ENCODE results near the gene CBX4. TPM values are rescaled to one million over a fixed set of nuclear protein-coding genes. Genes with fewer than 3 reads are reported as not detected.

CBX4 gene
- total and polyA plus RNA-seq, 10 of the 15 experiments (the other 5 are each of a cell fraction or from before 2014, with no cell fraction given), result 0.69 to 24.6 (median 4.2) TPM

- TF ChIP-seq RCOR1 (conservative IDR thresholded peaks at IDR 0.05; ENCODE audit: low read depth, low read length) (no peak), SIN3A (IDR thresholded peaks at IDR 0.05; ENCODE audit: low read depth, low read length) (peak; percentile 34; the same call in 1 of the 2 replicates), ZNF592 (IDR thresholded peaks at IDR 0.05) (no peak), GATAD2B (conservative IDR thresholded peaks at IDR 0.05; ENCODE audit: low read depth) (peak; percentile 11; the same call in 1 of the 2 replicates), CREM (IDR thresholded peaks at IDR 0.05; ENCODE audit: low read depth) (peak; percentile 86), FOS (IDR thresholded peaks at IDR 0.05; ENCODE audit: borderline replicate concordance, extremely low read depth, insufficient read length) (peak; percentile 43), FOXK2 (IDR thresholded peaks at IDR 0.05) (no peak; the same call in 1 of the 2 replicates), ESRRA (IDR thresholded peaks at IDR 0.05; ENCODE audit: low read length) (no peak), ZNF24 (IDR thresholded peaks at IDR 0.05) (no peak), ATF7 (IDR thresholded peaks at IDR 0.05; ENCODE audit: low read depth) (peak; percentile 85), MLLT1 (IDR thresholded peaks at IDR 0.05) (no peak), PBX3 (IDR thresholded peaks at IDR 0.05; ENCODE audit: insufficient replicate concordance, low read depth, low read length) (peak; percentile 93), BRCA1 (IDR thresholded peaks at IDR 0.05; ENCODE audit: low read depth, low read length) (no peak)
- TF ChIP-seq, protein P1, sequence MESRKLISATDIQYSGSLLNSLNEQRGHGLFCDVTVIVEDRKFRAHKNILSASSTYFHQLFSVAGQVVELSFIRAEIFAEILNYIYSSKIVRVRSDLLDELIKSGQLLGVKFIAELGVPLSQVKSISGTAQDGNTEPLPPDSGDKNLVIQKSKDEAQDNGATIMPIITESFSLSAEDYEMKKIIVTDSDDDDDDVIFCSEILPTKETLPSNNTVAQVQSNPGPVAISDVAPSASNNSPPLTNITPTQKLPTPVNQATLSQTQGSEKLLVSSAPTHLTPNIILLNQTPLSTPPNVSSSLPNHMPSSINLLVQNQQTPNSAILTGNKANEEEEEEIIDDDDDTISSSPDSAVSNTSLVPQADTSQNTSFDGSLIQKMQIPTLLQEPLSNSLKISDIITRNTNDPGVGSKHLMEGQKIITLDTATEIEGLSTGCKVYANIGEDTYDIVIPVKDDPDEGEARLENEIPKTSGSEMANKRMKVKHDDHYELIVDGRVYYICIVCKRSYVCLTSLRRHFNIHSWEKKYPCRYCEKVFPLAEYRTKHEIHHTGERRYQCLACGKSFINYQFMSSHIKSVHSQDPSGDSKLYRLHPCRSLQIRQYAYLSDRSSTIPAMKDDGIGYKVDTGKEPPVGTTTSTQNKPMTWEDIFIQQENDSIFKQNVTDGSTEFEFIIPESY (IDR thresholded peaks at IDR 0.05), result no peak
- TF ChIP-seq, protein P2, sequence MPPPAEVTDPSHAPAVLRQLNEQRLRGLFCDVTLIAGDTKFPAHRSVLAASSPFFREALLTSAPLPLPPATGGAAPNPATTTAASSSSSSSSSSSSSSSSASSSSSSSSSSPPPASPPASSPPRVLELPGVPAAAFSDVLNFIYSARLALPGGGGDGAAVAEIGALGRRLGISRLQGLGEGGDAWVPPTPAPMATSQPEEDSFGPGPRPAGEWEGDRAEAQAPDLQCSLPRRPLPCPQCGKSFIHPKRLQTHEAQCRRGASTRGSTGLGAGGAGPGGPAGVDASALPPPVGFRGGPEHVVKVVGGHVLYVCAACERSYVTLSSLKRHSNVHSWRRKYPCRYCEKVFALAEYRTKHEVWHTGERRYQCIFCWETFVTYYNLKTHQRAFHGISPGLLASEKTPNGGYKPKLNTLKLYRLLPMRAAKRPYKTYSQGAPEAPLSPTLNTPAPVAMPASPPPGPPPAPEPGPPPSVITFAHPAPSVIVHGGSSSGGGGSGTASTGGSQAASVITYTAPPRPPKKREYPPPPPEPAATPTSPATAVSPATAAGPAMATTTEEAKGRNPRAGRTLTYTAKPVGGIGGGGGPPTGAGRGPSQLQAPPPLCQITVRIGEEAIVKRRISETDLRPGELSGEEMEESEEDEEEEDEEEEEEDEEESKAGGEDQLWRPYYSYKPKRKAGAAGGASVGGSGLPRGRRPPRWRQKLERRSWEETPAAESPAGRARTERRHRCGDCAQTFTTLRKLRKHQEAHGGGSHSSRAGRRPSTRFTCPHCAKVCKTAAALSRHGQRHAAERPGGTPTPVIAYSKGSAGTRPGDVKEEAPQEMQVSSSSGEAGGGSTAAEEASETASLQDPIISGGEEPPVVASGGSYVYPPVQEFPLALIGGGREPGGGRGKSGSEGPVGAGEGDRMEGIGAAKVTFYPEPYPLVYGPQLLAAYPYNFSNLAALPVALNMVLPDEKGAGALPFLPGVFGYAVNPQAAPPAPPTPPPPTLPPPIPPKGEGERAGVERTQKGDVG (CRISPR knock-in tag; IDR thresholded peaks at IDR 0.05), result no peak
Observed at GRCh38 chr17:79796763-79797491, 42.3 kb downstream of the CBX4 start, which contains the start of gene CBX8 (continued).
